ENCODE results near the gene SUPT6H. TPM values are rescaled to one million over a fixed set of nuclear protein-coding genes. Genes with fewer than 3 reads are reported as not detected.

The SUPT6H gene
- total RNA-seq, 4 donors from 2014 or later: 48.7 to 87.3 (median 71.9) TPM

GRCh38 chr17:28724500-28725165 is 62.6 kb downstream of the SUPT6H start:
- Histone ChIP-seq H3K9me3 (no peaks in the 10 kb centered on the region), H3K36me3 (peaks cover 0 to 39% of the 10 kb centered on the region in 2 donors), H3K27ac (peak overlapping the region in 2 of 4 donors; percentile 97 to 100), H3K4me1 (peaks cover 4 to 77% (median 35%) of the 10 kb centered on the region in 3 donors), H3K4me3 (no peak overlapping the region), H3K27me3 (no peaks in the 10 kb centered on the region)
- WGBS, 2 donors (ENCODE audit: low coverage in 1 of 2): 53 to 62% methylated on average over 7 to 8 of the region's 10 CpGs
- ATAC-seq: no peak
- no peak for TF ChIP-seq EP300 (IDR thresholded peaks at IDR 0.05)
- no peak for TF ChIP-seq POLR2AphosphoS5 (IDR thresholded peaks at IDR 0.05)
- TF ChIP-seq CTCF (IDR thresholded peaks at IDR 0.05): no peak
- no peak for TF ChIP-seq POLR2A (IDR thresholded peaks at IDR 0.05)

GRCh38 chr17:28725166-28725659 is 63.2 kb downstream of the SUPT6H start:
- Histone ChIP-seq H3K4me3 (peak overlapping the region in 1 of 2 donors; percentile 79), H3K27me3 (no peaks in the 10 kb centered on the region), H3K9me3 (no peaks in the 10 kb centered on the region), H3K4me1 (peaks cover 4 to 76% (median 35%) of the 10 kb centered on the region in 3 donors), H3K36me3 (peaks cover 0 to 39% of the 10 kb centered on the region in 2 donors), H3K27ac (peak overlapping the region in 3 of 4 donors; percentile 95 to 100 (median 97))
- ATAC-seq: no peak
- no peak for TF ChIP-seq CTCF (IDR thresholded peaks at IDR 0.05)
- TF ChIP-seq EP300 (IDR thresholded peaks at IDR 0.05): no peak
- TF ChIP-seq POLR2AphosphoS5 (IDR thresholded peaks at IDR 0.05): no peak
- no peak for TF ChIP-seq POLR2A (IDR thresholded peaks at IDR 0.05)
- WGBS, 2 donors (ENCODE audit: low coverage in 1 of 2): 23 to 58% methylated on average over 3 to 15 of the region's 20 CpGs

GRCh38 chr17:28725660-28726225 is 63.7 kb downstream of the SUPT6H start:
- peak; percentile 44 for ATAC-seq
- Histone ChIP-seq H3K4me1 (peaks cover 4 to 71% (median 32%) of the 10 kb centered on the region in 3 donors), H3K27me3 (no peaks in the 10 kb centered on the region), H3K4me3 (peak overlapping the region; percentile 47 to 79), H3K27ac (peak overlapping the region in 3 of 4 donors; percentile 95 to 100 (median 97)), H3K9me3 (no peaks in the 10 kb centered on the region), H3K36me3 (peaks cover 0 to 39% of the 10 kb centered on the region in 2 donors)
- no CpG with 5 or more reads among the region's 45 CpGs for WGBS, 2 donors (ENCODE audit: low coverage in 1 of 2)
- TF ChIP-seq POLR2A (IDR thresholded peaks at IDR 0.05) (peak in 1 of 2 donors; percentile 9), POLR2AphosphoS5 (IDR thresholded peaks at IDR 0.05) (no peak)

GRCh38 chr17:28726226-28726626 is 64.2 kb downstream of the SUPT6H start, which contains the start of gene TLCD1:
Gene TLCD1 (minus strand): TSS chr17:28726233. CDS start chr17:28726097, 136 bp downstream.
- H3K9me3 ChIP-seq: no peaks in the 10 kb centered on the region
- peak within 1 kb of the TSS in 3 of 4 donors; percentile 95 to 100 (median 97) for H3K27ac ChIP-seq
- TF ChIP-seq CTCF (IDR thresholded peaks at IDR 0.05): no peak
- TF ChIP-seq POLR2AphosphoS5 (IDR thresholded peaks at IDR 0.05): no peak
- no peak for TF ChIP-seq EP300 (IDR thresholded peaks at IDR 0.05)
- no peak for TF ChIP-seq POLR2A (IDR thresholded peaks at IDR 0.05)
- peak; percentile 51 for ATAC-seq
- no peaks in the 10 kb centered on the region for H3K27me3 ChIP-seq
- WGBS, 2 donors (ENCODE audit: low coverage in 1 of 2): 0% methylated on average over 4 of the region's 49 CpGs; no CpG with 5 or more reads in 1 of the 2 donors
- peak within 1 kb of the TSS; percentile 47 to 79 for H3K4me3 ChIP-seq
- peaks cover 0 to 66% (median 27%) of the 10 kb centered on the region in 3 donors for H3K4me1 ChIP-seq
- H3K36me3 ChIP-seq: peaks cover 0 to 38% of the 10 kb centered on the region in 2 donors

- Histone ChIP-seq H3K27me3 (no peaks in the 10 kb centered on the region), H3K27ac (peak overlapping the region in 3 of 4 donors; percentile 95 to 100 (median 97)), H3K4me1 (peaks cover 0 to 60% (median 21%) of the 10 kb centered on the region in 3 donors), H3K36me3 (peaks cover 0 to 32% of the 10 kb centered on the region in 2 donors), H3K4me3 (peak overlapping the region; percentile 47 to 79), H3K9me3 (no peaks in the 10 kb centered on the region)
- peak in 3 of 4 experiments; percentile 99 to 100 (median 99) for TF ChIP-seq CTCF (IDR thresholded peaks at IDR 0.05)
- TF ChIP-seq EP300 (IDR thresholded peaks at IDR 0.05): no peak
- TF ChIP-seq POLR2AphosphoS5 (IDR thresholded peaks at IDR 0.05): peak; percentile 52
- ATAC-seq: peak; percentile 79
- WGBS, 2 donors (ENCODE audit: low coverage in 1 of 2): 0% methylated on average over 7 to 14 of the region's 57 CpGs
Measured at GRCh38 chr17:28726627-28727491, 64.9 kb downstream of the SUPT6H start.
